ENCODE data around the gene MSRB1.

The MSRB1 gene

GRCh38 chr16:1906055-1906845, 36.7 kb downstream of the MSRB1 start:
- TF ChIP-seq GABPA (IDR thresholded peaks at IDR 0.05; ENCODE audit: low read depth) (no peak), POLR2AphosphoS5 (IDR thresholded peaks at IDR 0.05; ENCODE audit: low read depth) (no peak), CTCF (IDR thresholded peaks at IDR 0.05; ENCODE audit: insufficient read depth, low read length) (no peak), REST (IDR thresholded peaks at IDR 0.05; ENCODE audit: insufficient replicate concordance, low read depth) (no peak), SPI1 (IDR thresholded peaks at IDR 0.05; ENCODE audit: borderline replicate concordance, low read depth) (no peak)
- no peak overlapping the region for H3K4me3 ChIP-seq (replicated peaks; ENCODE audit: insufficient read depth, low read length)
- H3K27me3 ChIP-seq (ENCODE audit: insufficient read depth, poor library complexity, severe bottlenecking) = peaks cover 32% of the 10 kb centered on the region
- no peak for DNase-seq (ENCODE audit: low read depth in 1 of 2, low spot score in 1 of 2)
- no peak overlapping the region for H3K27ac ChIP-seq (replicated peaks)

- TF ChIP-seq REST (IDR thresholded peaks at IDR 0.05; ENCODE audit: insufficient replicate concordance, low read depth) = no peak
- no peak for TF ChIP-seq POLR2AphosphoS5 (IDR thresholded peaks at IDR 0.05; ENCODE audit: low read depth)
- no peak for TF ChIP-seq GABPA (IDR thresholded peaks at IDR 0.05; ENCODE audit: low read depth)
- TF ChIP-seq SPI1 (IDR thresholded peaks at IDR 0.05; ENCODE audit: borderline replicate concordance, low read depth) = no peak
- no peak for TF ChIP-seq CTCF (IDR thresholded peaks at IDR 0.05; ENCODE audit: insufficient read depth, low read length)
- no peak for DNase-seq (ENCODE audit: low read depth in 1 of 2, low spot score in 1 of 2)
- Histone ChIP-seq H3K4me3 (replicated peaks; ENCODE audit: insufficient read depth, low read length) (no peak overlapping the region), H3K27ac (replicated peaks) (no peak overlapping the region), H3K27me3 (ENCODE audit: insufficient read depth, poor library complexity, severe bottlenecking) (peaks cover 31% of the 10 kb centered on the region)
These were observed 38.9 kb downstream of the MSRB1 start for GRCh38 chr16:1903845-1904840.

GRCh38 chr16:1903220-1903574, 39.8 kb downstream of the MSRB1 start:
- no peak for DNase-seq (ENCODE audit: low read depth in 1 of 2, low spot score in 1 of 2)
- Histone ChIP-seq H3K27ac (replicated peaks) (no peak overlapping the region), H3K27me3 (ENCODE audit: insufficient read depth, poor library complexity, severe bottlenecking) (peaks cover 21% of the 10 kb centered on the region), H3K4me3 (replicated peaks; ENCODE audit: insufficient read depth, low read length) (no peak overlapping the region)
- TF ChIP-seq POLR2AphosphoS5 (IDR thresholded peaks at IDR 0.05; ENCODE audit: low read depth) (no peak), CTCF (IDR thresholded peaks at IDR 0.05; ENCODE audit: insufficient read depth, low read length) (no peak)

Measured in HL-60 (cell line).